H9 (cell line): ENCODE data around the gene DPP7. TPM values are rescaled to one million over a fixed set of nuclear protein-coding genes. Genes with fewer than 3 reads are reported as not detected.
A peak's percentile ranks its signal among the peaks of the same experiment; 100 is the strongest.

Experiments
- DNase-seq: peaks from one replicate; pipeline ENCODE4 v3.0.0-alpha.2; 2017
- H2AFZ ChIP-seq: one replicate; pipeline ENCODE4 v1.6.1; 2013; ENCODE audit warnings: mild to moderate bottlenecking, low read length, control low read depth, moderate library complexity
- H2AK5ac ChIP-seq: 2 replicates; pipeline ENCODE4 v1.6.1; 2013; ENCODE audit warnings: low read length, control low read depth, mixed read lengths; ENCODE audit not compliant: insufficient read length
- H2BK120ac ChIP-seq: one replicate; pipeline ENCODE4 v1.6.1; 2013; ENCODE audit warnings: low read depth, mild to moderate bottlenecking, low read length, control low read depth, inconsistent platforms; ENCODE audit not compliant: poor library complexity, severe bottlenecking
- H2BK12ac ChIP-seq: 2 replicates; pipeline ENCODE4 v1.6.1; 2013; ENCODE audit warnings: low read length, control low read depth, mixed read lengths, low read depth; ENCODE audit not compliant: insufficient read length
- H2BK15ac ChIP-seq: 2 replicates; pipeline ENCODE4 v1.6.1; 2013; ENCODE audit warnings: low read depth, low read length, control low read depth
- H2BK20ac ChIP-seq: one replicate; pipeline ENCODE4 v1.6.1; 2013; ENCODE audit warnings: low read depth, mild to moderate bottlenecking, low read length, control low read depth, inconsistent platforms; ENCODE audit not compliant: poor library complexity, severe bottlenecking
- H2BK5ac ChIP-seq: 2 replicates; pipeline ENCODE4 v1.6.1; 2013; ENCODE audit warnings: low read length, control low read depth, mixed read lengths; ENCODE audit not compliant: insufficient read length
- H3K14ac ChIP-seq: 2 replicates; pipeline ENCODE4 v1.6.1; 2013; ENCODE audit warnings: low read length, control low read depth; ENCODE audit not compliant: insufficient read depth
- H3K18ac ChIP-seq: 2 replicates; pipeline ENCODE4 v1.6.1; 2013; ENCODE audit warnings: low read depth, mild to moderate bottlenecking, mixed read lengths, low read length, control low read depth; ENCODE audit not compliant: insufficient read length
- H3K23ac ChIP-seq: 2 replicates; pipeline ENCODE4 v1.6.1; 2013; ENCODE audit warnings: low read length, control low read depth, mixed read lengths, low read depth; ENCODE audit not compliant: insufficient read length
- H3K23me2 ChIP-seq: 2 replicates; pipeline ENCODE4 v1.6.1; 2013; ENCODE audit warnings: low read depth, mild to moderate bottlenecking, mixed read lengths, low read length, control low read depth; ENCODE audit not compliant: insufficient read length, poor library complexity, severe bottlenecking
- H3K27ac ChIP-seq: 2 replicates; pipeline ENCODE4 v1.5.1; 2013; ENCODE audit warnings: low read length, control low read depth, mixed read lengths, low read depth; ENCODE audit not compliant: insufficient read length
- H3K27me3 ChIP-seq: 2 replicates; pipeline ENCODE4 v1.6.1; 2013; ENCODE audit warnings: low read length, control low read depth, inconsistent platforms; ENCODE audit not compliant: insufficient read depth
- H3K4ac ChIP-seq: 2 replicates; pipeline ENCODE4 v1.6.1; 2013; ENCODE audit warnings: low read depth, mild to moderate bottlenecking, control low read depth, inconsistent platforms, low read length, moderate library complexity
- H3K4me1 ChIP-seq: 2 replicates; pipeline ENCODE4 v1.6.1; 2013; ENCODE audit warnings: low read length, control low read depth, inconsistent platforms; ENCODE audit not compliant: insufficient read depth
- H3K4me2 ChIP-seq: 2 replicates; pipeline ENCODE4 v1.6.1; 2013; ENCODE audit warnings: low read length, control low read depth, mixed read lengths; ENCODE audit not compliant: insufficient read length, insufficient read depth
- H3K56ac ChIP-seq: 2 replicates; pipeline ENCODE4 v1.6.1; 2013; ENCODE audit warnings: low read depth, mild to moderate bottlenecking, mixed read lengths, low read length, control low read depth; ENCODE audit not compliant: insufficient read length
- H3K79me1 ChIP-seq: 2 replicates; pipeline ENCODE4 v1.6.1; 2013; ENCODE audit warnings: low read depth, mild to moderate bottlenecking, moderate library complexity, low read length, control low read depth, inconsistent platforms; ENCODE audit not compliant: insufficient read depth, poor library complexity, severe bottlenecking
- H3K79me2 ChIP-seq: 2 replicates; pipeline ENCODE4 v1.6.1; 2013; ENCODE audit warnings: low read length, control low read depth, inconsistent platforms; ENCODE audit not compliant: insufficient read depth
- H3K9ac ChIP-seq: 2 replicates; pipeline ENCODE4 v1.6.1; 2013; ENCODE audit warnings: low read length, control low read depth, mixed read lengths; ENCODE audit not compliant: insufficient read length; ENCODE audit errors: extremely low read depth
- H3K9me3 ChIP-seq: one replicate; pipeline ENCODE4 v1.6.1; 2013; ENCODE audit warnings: low read depth, low read length, inconsistent platforms; ENCODE audit not compliant: control insufficient read depth
- H3T11ph ChIP-seq: one replicate; pipeline ENCODE4 v1.6.1; 2013; ENCODE audit warnings: mild to moderate bottlenecking, low read length, control low read depth, inconsistent platforms
- H4K20me1 ChIP-seq: one replicate; pipeline ENCODE4 v1.6.1; 2013; ENCODE audit not compliant: control insufficient read depth, insufficient read length, insufficient read depth
- H4K5ac ChIP-seq: 2 replicates; pipeline ENCODE4 v1.6.1; 2013; ENCODE audit warnings: low read depth, mild to moderate bottlenecking, mixed read lengths, low read length, control low read depth; ENCODE audit not compliant: insufficient read length
- H4K8ac ChIP-seq: replicated peaks from 2 replicates; pipeline ENCODE4 v1.6.1; 2013; ENCODE audit warnings: low read length, control low read depth, mixed read lengths, low read depth; ENCODE audit not compliant: insufficient read length
- H4K91ac ChIP-seq: 2 replicates; pipeline ENCODE4 v1.6.1; 2013; ENCODE audit warnings: low read depth, mild to moderate bottlenecking, moderate library complexity, mixed read lengths, low read length, control low read depth; ENCODE audit not compliant: insufficient read length
- H3K27ac Mint-ChIP-seq, 3 experiments: 2 replicates in 2 of 3; 3 replicates in 1 of 3; pipeline ENCODE4 v1.8.0; 2020 to 2021; ENCODE audit warnings: mixed read lengths in 3 of 3, mild to moderate bottlenecking in 1 of 3, moderate library complexity in 1 of 3
- H3K27me3 Mint-ChIP-seq: 2 replicates; pipeline ENCODE4 v1.8.0; 2021; ENCODE audit warnings: low read depth, mild to moderate bottlenecking, moderate library complexity, mixed read lengths
- H3K36me3 Mint-ChIP-seq, 3 experiments: 2 replicates in 2 of 3; 3 replicates in 1 of 3; pipeline ENCODE4 v1.8.0; 2020 to 2021; ENCODE audit warnings: low read depth in 3 of 3, mixed read lengths in 3 of 3; ENCODE audit not compliant: insufficient read depth in 1 of 3
- H3K4me1 Mint-ChIP-seq, 2 experiments: 2 replicates each; pipeline ENCODE4 v1.8.0; 2020; ENCODE audit warnings: mixed read lengths in 2 of 2
- H3K4me3 Mint-ChIP-seq, 2 experiments: 2 replicates in 1 of 2; 3 replicates in 1 of 2; pipeline ENCODE4 v1.8.0; 2020 to 2021; ENCODE audit warnings: mild to moderate bottlenecking in 2 of 2, mixed read lengths in 2 of 2, moderate library complexity in 1 of 2
- H3K9me3 Mint-ChIP-seq, 2 experiments: 2 replicates in 1 of 2; 3 replicates in 1 of 2; pipeline ENCODE4 v1.8.0; 2020; ENCODE audit warnings: mild to moderate bottlenecking in 2 of 2, mixed read lengths in 2 of 2, moderate library complexity in 1 of 2
- WGBS: extraction: QIAGEN DNeasy Blood & Tissue Kit; methylation state at CpG from one replicate; pipeline ENCODE4 v1.1.7; 2013; ENCODE audit warnings: missing lambda C conversion rate, low lambda C conversion rate, mixed read lengths; ENCODE audit not compliant: insufficient read length; ENCODE audit errors: extremely low coverage; 5-methylcytosine and 5-hydroxymethylcytosine counted together
- total RNA-seq: library from RNA; stranded (reverse); gene quantifications from 2 replicates; pipeline ENCODE4 v1.2.1, GENCODE V29; 2021
- TF ChIP-seq, protein P1 (sequence below): fragments of 200-600 bp; sonication (generic); conservative IDR thresholded peaks from 3 replicates; pipeline ENCODE4 v1.8.0; 2021; ENCODE audit warnings: antibody characterized with exemption, mild to moderate bottlenecking

Gene DPP7
- total RNA-seq, 1 experiment from 2014 or later, result 29.4 TPM

DNA sequence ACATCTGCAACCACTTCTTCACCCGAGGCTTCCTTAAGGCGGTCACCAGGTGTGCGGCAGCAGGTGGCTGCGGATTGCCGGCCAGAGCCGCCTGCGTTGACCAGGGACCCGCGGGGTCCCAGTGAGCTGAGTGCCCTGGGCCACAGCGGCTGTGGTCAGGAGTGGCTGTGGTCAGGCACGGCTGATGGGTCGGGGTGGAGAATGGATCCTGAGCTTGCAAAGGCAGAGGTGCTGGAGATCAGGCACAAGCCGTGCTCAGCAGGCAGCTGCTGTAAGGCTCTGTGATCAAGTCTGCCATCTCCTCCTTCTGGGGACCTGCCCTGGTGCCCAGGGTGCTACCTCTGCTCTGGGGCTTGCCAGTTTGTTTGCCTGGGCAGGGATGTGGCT lies 35.1 kb downstream of the DPP7 start:
- H3K4me3 Mint-ChIP-seq, result peak overlapping the region in 1 of 2 experiments; percentile 68; a peak in 1 of 5 replicates

More for the DNA sequence above, 35.1 kb downstream of the DPP7 start:
- H2BK15ac ChIP-seq, result no peak overlapping the region; the same call in 1 of the 2 replicates
- peaks cover 3% of the 10 kb centered on the region for H4K20me1 ChIP-seq
- H3K9ac ChIP-seq, result no peak overlapping the region
- peak overlapping the region; percentile 77 for H3K4me2 ChIP-seq
- no CpG with 5 or more reads among the region's 13 CpGs for WGBS
- TF ChIP-seq, protein P1, sequence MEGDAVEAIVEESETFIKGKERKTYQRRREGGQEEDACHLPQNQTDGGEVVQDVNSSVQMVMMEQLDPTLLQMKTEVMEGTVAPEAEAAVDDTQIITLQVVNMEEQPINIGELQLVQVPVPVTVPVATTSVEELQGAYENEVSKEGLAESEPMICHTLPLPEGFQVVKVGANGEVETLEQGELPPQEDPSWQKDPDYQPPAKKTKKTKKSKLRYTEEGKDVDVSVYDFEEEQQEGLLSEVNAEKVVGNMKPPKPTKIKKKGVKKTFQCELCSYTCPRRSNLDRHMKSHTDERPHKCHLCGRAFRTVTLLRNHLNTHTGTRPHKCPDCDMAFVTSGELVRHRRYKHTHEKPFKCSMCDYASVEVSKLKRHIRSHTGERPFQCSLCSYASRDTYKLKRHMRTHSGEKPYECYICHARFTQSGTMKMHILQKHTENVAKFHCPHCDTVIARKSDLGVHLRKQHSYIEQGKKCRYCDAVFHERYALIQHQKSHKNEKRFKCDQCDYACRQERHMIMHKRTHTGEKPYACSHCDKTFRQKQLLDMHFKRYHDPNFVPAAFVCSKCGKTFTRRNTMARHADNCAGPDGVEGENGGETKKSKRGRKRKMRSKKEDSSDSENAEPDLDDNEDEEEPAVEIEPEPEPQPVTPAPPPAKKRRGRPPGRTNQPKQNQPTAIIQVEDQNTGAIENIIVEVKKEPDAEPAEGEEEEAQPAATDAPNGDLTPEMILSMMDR, result no peak
- H3K14ac ChIP-seq, result no peak overlapping the region; the same call in 1 of the 2 replicates
- Mint-ChIP-seq H3K36me3 (no peaks in the 10 kb centered on the region; a peak in 1 of 7 replicates), H3K27me3 (peaks cover 44% of the 10 kb centered on the region), H3K4me1 (peaks cover 18 to 31% of the 10 kb centered on the region in 2 experiments), H3K27ac (no peak overlapping the region), H3K9me3 (no peaks in the 10 kb centered on the region; a peak in 1 of 5 replicates)
- H3K27me3 ChIP-seq, result peaks cover 7% of the 10 kb centered on the region; the same call in 1 of the 2 replicates
- no peak overlapping the region for H3K56ac ChIP-seq
- H2AFZ ChIP-seq, result no peak overlapping the region
- H3T11ph ChIP-seq, result no peak overlapping the region
- no peak overlapping the region for H2BK120ac ChIP-seq
- no peak overlapping the region for H2AK5ac ChIP-seq
- H4K5ac ChIP-seq, result no peak overlapping the region
- no peak overlapping the region for H2BK12ac ChIP-seq
- H2BK5ac ChIP-seq, result no peak overlapping the region
- DNase-seq, result no peak
- no peaks in the 10 kb centered on the region for H3K9me3 ChIP-seq
- H3K4me1 ChIP-seq, result peaks cover 3% of the 10 kb centered on the region; the same call in 1 of the 2 replicates
- H3K23ac ChIP-seq, result no peak overlapping the region
- H3K23me2 ChIP-seq, result peaks cover 17% of the 10 kb centered on the region
- H4K8ac ChIP-seq, result no peak overlapping the region
- no peak overlapping the region for H4K91ac ChIP-seq
- no peak overlapping the region for H3K18ac ChIP-seq
- H3K79me1 ChIP-seq, result no peaks in the 10 kb centered on the region
- no peaks in the 10 kb centered on the region for H3K79me2 ChIP-seq
- no peak overlapping the region for H3K27ac ChIP-seq
- H3K4ac ChIP-seq, result no peak overlapping the region
- H2BK20ac ChIP-seq, result no peak overlapping the region
